SK-N-SH (cell line): ENCODE data around the gene RASL10A. TPM values are rescaled to one million over a fixed set of nuclear protein-coding genes. Genes with fewer than 3 reads are reported as not detected.

ENCODE experiments used
- CTCF ChIA-PET: fragments of 300-600, 350-600 bp; formaldehyde crosslinking; extraction: SDS; loops from one replicate; lab custom pipeline; 2021; lab: Yijun Ruan, JAX
- POLR2A ChIA-PET: fragments of 350-600 bp; sonication (Branson Sonifier 250); formaldehyde crosslinking; extraction: SDS; loops from one replicate; lab custom pipeline; 2020; ENCODE audit warnings: antibody characterized with exemption, inconsistent platforms; lab: Yijun Ruan, JAX
- DNase-seq: peaks from one replicate; pipeline ENCODE4 v3.0.0; 2012
- H2AFZ ChIP-seq: fragments of 200-600 bp; sonication (generic); 2 replicates; pipeline ENCODE4 v1.8.1; 2016; ENCODE audit warnings: antibody characterized with exemption, mild to moderate bottlenecking, low read depth
- H3F3A ChIP-seq: fragments of 200-600 bp; sonication (generic); replicated peaks from 2 replicates; pipeline ENCODE3; 2016; ENCODE audit warnings: antibody characterized with exemption, mild to moderate bottlenecking; ENCODE audit not compliant: insufficient read depth
- H3K27ac ChIP-seq, 2 experiments: fragments of 200-500 bp in 1 of 2; fragments of 200-600 bp in 1 of 2; sonication (Bioruptor generic) in 1 of 2; sonication (generic), shearing (Covaris generic) in 1 of 2; 2 replicates each; pipeline versions ENCODE4 v1.5.1 to v1.6.1; 2014 to 2016; ENCODE audit warnings: low read depth in 2 of 2, inconsistent platforms in 1 of 2, low read length in 1 of 2, mild to moderate bottlenecking in 1 of 2, mixed read lengths in 1 of 2
- H3K27me3 ChIP-seq: fragments of 200-600 bp; sonication (generic), shearing (Covaris generic); 2 replicates; pipeline ENCODE4 v1.6.1; 2016; ENCODE audit warnings: mixed run types; ENCODE audit not compliant: insufficient read depth
- H3K36me3 ChIP-seq, 2 experiments: fragments of 200-500 bp in 1 of 2; fragments of 200-600 bp in 1 of 2; sonication (Bioruptor generic) in 1 of 2; sonication (generic) in 1 of 2; replicated peaks in 1 of 2; 2 replicates each; pipeline versions ENCODE3 to v1.5.1; 2014 to 2016; ENCODE audit warnings: low read length in 1 of 2, mild to moderate bottlenecking in 1 of 2; ENCODE audit not compliant: insufficient read depth in 2 of 2, control insufficient read depth in 1 of 2
- H3K4me1 ChIP-seq, 2 experiments: fragments of 200-500 bp in 1 of 2; fragments of 200-600 bp in 1 of 2; sonication (Bioruptor generic) in 1 of 2; sonication (generic), shearing (Covaris generic) in 1 of 2; 2 replicates each; pipeline versions ENCODE4 v1.5.1 to v1.6.1; 2014 to 2016; ENCODE audit warnings: low read depth in 1 of 2, low read length in 1 of 2, mixed run types in 1 of 2; ENCODE audit not compliant: insufficient read depth in 2 of 2, control insufficient read depth in 1 of 2
- H3K4me2 ChIP-seq: fragments of 200-600 bp; sonication (generic), shearing (Covaris generic); 2 replicates; pipeline ENCODE4 v1.6.1; 2017; ENCODE audit warnings: mixed run types
- H3K4me3 ChIP-seq, 2 experiments: fragments of 200-500 bp in 1 of 2; fragments of 200-600 bp in 1 of 2; sonication (Bioruptor generic) in 1 of 2; sonication (generic), shearing (Covaris generic) in 1 of 2; 2 replicates each; pipeline versions ENCODE4 v1.5.1 to v1.8.1; 2014 to 2016; ENCODE audit warnings: low read depth in 2 of 2, inconsistent platforms in 1 of 2, low read length in 1 of 2, mild to moderate bottlenecking in 1 of 2, mixed read lengths in 1 of 2, moderate library complexity in 1 of 2
- H3K79me2 ChIP-seq: fragments of 200-600 bp; sonication (generic); 2 replicates; pipeline ENCODE4 v1.8.1; 2017; ENCODE audit warnings: mild to moderate bottlenecking; ENCODE audit not compliant: insufficient read depth
- H3K9ac ChIP-seq: fragments of 200-600 bp; sonication (generic); 2 replicates; pipeline ENCODE4 v1.6.1; 2017; ENCODE audit warnings: mixed run types
- H3K9me2 ChIP-seq: fragments of 200-600 bp; sonication (generic); 2 replicates; pipeline ENCODE4 v1.6.1; 2017; ENCODE audit warnings: mixed run types
- H3K9me3 ChIP-seq: fragments of 200-600 bp; sonication (generic); 2 replicates; pipeline ENCODE4 v1.6.1; 2017; ENCODE audit warnings: mixed run types, mild to moderate bottlenecking, moderate library complexity
- H4K20me1 ChIP-seq: fragments of 200-600 bp; sonication (generic); 2 replicates; pipeline ENCODE4 v1.6.1; 2017; ENCODE audit warnings: mild to moderate bottlenecking, mixed run types; ENCODE audit not compliant: insufficient read depth
- ELF1 ChIP-seq: IDR thresholded peaks from 2 replicates; pipeline ENCODE4 v1.4.0; 2012
- EP300 ChIP-seq, 2 experiments: IDR thresholded peaks; 2 replicates each; pipeline versions ENCODE4 v1.4.0 to v1.6.1; 2012; ENCODE audit warnings: borderline replicate concordance in 1 of 2, low read depth in 1 of 2, low read length in 1 of 2
- EZH2phosphoT487 ChIP-seq: fragments of 200-600 bp; sonication (generic); IDR thresholded peaks from 2 replicates; pipeline ENCODE4 v1.6.1; 2017; ENCODE audit warnings: low read depth, mixed run types, mild to moderate bottlenecking, antibody characterized with exemption, moderate library complexity, borderline replicate concordance
- FOSL2 ChIP-seq: IDR thresholded peaks from 2 replicates; pipeline ENCODE4 v1.4.0; 2012; ENCODE audit warnings: low read depth, mild to moderate bottlenecking, moderate library complexity, borderline replicate concordance
- GABPA ChIP-seq: IDR thresholded peaks from 2 replicates; pipeline ENCODE4 v1.4.0; 2012; ENCODE audit warnings: low read depth, mild to moderate bottlenecking
- GATA2 ChIP-seq: sonication (generic); formaldehyde crosslinking; IDR thresholded peaks from 2 replicates; pipeline ENCODE4 v1.5.0; 2020; ENCODE audit warnings: mild to moderate bottlenecking, missing genetic modification reagents
- MEF2A ChIP-seq: IDR thresholded peaks from 2 replicates; pipeline ENCODE4 v1.4.0; 2012; ENCODE audit warnings: low read depth, borderline replicate concordance
- MXI1 ChIP-seq: IDR thresholded peaks from 2 replicates; pipeline ENCODE4 v1.6.1; 2012; ENCODE audit warnings: mild to moderate bottlenecking, low read depth, low read length, improper control_type of control experiment
- NFIC ChIP-seq: IDR thresholded peaks from 2 replicates; pipeline ENCODE4 v1.4.0; 2012; ENCODE audit warnings: borderline replicate concordance
- REST ChIP-seq: IDR thresholded peaks from 2 replicates; pipeline ENCODE4 v1.6.1; 2012; ENCODE audit warnings: mild to moderate bottlenecking, low read depth, low read length, moderate library complexity
- RXRA ChIP-seq: IDR thresholded peaks from 2 replicates; pipeline ENCODE4 v1.4.0; 2012; ENCODE audit warnings: low read depth, mild to moderate bottlenecking, borderline replicate concordance
- SIN3A ChIP-seq: IDR thresholded peaks from 2 replicates; pipeline ENCODE4 v1.6.1; 2012; ENCODE audit warnings: low read depth, mild to moderate bottlenecking, low read length, moderate library complexity, borderline replicate concordance
- SMC3 ChIP-seq: IDR thresholded peaks from 2 replicates; pipeline ENCODE4 v1.6.1; 2012; ENCODE audit warnings: low read depth, low read length, improper control_type of control experiment
- TCF12 ChIP-seq: IDR thresholded peaks from 2 replicates; pipeline ENCODE4 v1.4.0; 2012
- TEAD4 ChIP-seq: IDR thresholded peaks from 2 replicates; pipeline ENCODE4 v1.4.0; 2012; ENCODE audit warnings: mild to moderate bottlenecking, borderline replicate concordance; ENCODE audit not compliant: insufficient read depth
- YY1 ChIP-seq: IDR thresholded peaks from 2 replicates; pipeline ENCODE4 v1.4.0; 2012; ENCODE audit warnings: low read depth, mild to moderate bottlenecking
- WGBS: methylation state at CpG from one replicate; pipeline ENCODE4 v1.1.6; 2017; ENCODE audit warnings: low lambda C conversion rate; 5-methylcytosine and 5-hydroxymethylcytosine counted together
- polyA plus RNA-seq, 3 experiments: library from polyadenylated mRNA; depleted of rRNA; stranded (reverse); fragments of >200 nt; gene quantifications; 2 replicates each; pipeline ENCODE4 v1.2.3, GENCODE V29; 2012
- TF ChIP-seq, protein P1 (sequence below): IDR thresholded peaks from 2 replicates; pipeline ENCODE4 v1.4.0; 2012; ENCODE audit warnings: low read depth, borderline replicate concordance
- TF ChIP-seq, protein P2 (sequence below): fragments of 150-350 bp; IDR thresholded peaks from 2 replicates; pipeline ENCODE4 v1.6.1; 2017; ENCODE audit warnings: antibody characterized with exemption, low read length, low read depth, borderline replicate concordance
- TF ChIP-seq, protein P3 (sequence below): IDR thresholded peaks from 2 replicates; pipeline ENCODE4; 2012
- TF ChIP-seq, protein P4 (sequence below): fragments of 150-350 bp; IDR thresholded peaks from 2 replicates; pipeline ENCODE4 v1.6.1; 2016; ENCODE audit warnings: mild to moderate bottlenecking, low read depth, low read length

RASL10A gene
- polyA plus RNA-seq, 1 of the 3 experiments (the other 2 are of a cell fraction), result 0.36 TPM

GRCh38 chr22:29299136-29299900 lies 16.2 kb downstream of the RASL10A start (continued):
- no peak for TF ChIP-seq REST
- TF ChIP-seq MXI1, result no peak
- TF ChIP-seq TCF12, result no peak
- TF ChIP-seq MEF2A, result no peak
- TF ChIP-seq GATA2 (CRISPR knock-in tag), result no peak
- TF ChIP-seq SMC3, result no peak
- TF ChIP-seq, protein P1, sequence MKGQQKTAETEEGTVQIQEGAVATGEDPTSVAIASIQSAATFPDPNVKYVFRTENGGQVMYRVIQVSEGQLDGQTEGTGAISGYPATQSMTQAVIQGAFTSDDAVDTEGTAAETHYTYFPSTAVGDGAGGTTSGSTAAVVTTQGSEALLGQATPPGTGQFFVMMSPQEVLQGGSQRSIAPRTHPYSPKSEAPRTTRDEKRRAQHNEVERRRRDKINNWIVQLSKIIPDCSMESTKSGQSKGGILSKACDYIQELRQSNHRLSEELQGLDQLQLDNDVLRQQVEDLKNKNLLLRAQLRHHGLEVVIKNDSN, result no peak
- TF ChIP-seq FOSL2, result no peak

- TF ChIP-seq FOSL2 (no peak), GABPA (no peak), YY1 (no peak), TEAD4 (no peak), TCF12 (no peak), RXRA (no peak), SIN3A (no peak), NFIC (no peak), GATA2 (CRISPR knock-in tag) (no peak), ELF1 (no peak), EP300 (IDR thresholded peaks at IDR 0.05; ENCODE audit: borderline replicate concordance in 1 of 2, low read depth in 1 of 2, low read length in 1 of 2) (no peak), SMC3 (no peak), EZH2phosphoT487 (no peak)
- TF ChIP-seq, protein P2, sequence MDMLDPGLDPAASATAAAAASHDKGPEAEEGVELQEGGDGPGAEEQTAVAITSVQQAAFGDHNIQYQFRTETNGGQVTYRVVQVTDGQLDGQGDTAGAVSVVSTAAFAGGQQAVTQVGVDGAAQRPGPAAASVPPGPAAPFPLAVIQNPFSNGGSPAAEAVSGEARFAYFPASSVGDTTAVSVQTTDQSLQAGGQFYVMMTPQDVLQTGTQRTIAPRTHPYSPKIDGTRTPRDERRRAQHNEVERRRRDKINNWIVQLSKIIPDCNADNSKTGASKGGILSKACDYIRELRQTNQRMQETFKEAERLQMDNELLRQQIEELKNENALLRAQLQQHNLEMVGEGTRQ, result no peak
- TF ChIP-seq, protein P3, sequence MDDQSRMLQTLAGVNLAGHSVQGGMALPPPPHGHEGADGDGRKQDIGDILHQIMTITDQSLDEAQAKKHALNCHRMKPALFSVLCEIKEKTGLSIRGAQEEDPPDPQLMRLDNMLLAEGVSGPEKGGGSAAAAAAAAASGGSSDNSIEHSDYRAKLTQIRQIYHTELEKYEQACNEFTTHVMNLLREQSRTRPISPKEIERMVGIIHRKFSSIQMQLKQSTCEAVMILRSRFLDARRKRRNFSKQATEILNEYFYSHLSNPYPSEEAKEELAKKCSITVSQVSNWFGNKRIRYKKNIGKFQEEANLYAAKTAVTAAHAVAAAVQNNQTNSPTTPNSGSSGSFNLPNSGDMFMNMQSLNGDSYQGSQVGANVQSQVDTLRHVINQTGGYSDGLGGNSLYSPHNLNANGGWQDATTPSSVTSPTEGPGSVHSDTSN, result no peak
- TF ChIP-seq, protein P4, sequence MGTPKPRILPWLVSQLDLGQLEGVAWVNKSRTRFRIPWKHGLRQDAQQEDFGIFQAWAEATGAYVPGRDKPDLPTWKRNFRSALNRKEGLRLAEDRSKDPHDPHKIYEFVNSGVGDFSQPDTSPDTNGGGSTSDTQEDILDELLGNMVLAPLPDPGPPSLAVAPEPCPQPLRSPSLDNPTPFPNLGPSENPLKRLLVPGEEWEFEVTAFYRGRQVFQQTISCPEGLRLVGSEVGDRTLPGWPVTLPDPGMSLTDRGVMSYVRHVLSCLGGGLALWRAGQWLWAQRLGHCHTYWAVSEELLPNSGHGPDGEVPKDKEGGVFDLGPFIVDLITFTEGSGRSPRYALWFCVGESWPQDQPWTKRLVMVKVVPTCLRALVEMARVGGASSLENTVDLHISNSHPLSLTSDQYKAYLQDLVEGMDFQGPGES, result no peak
- H3K4me1 ChIP-seq, result peaks cover 0 to 16% of the 10 kb centered on the region in 2 experiments; a peak in 1 of 4 replicates
- ChIA-PET POLR2A (no interaction called here), CTCF (interaction anchor here (1.0 to 2.2 kb wide), 3 partner anchors 8 to 60 kb away, joined by 5 to 7 read pairs (median 6); partner anchors contain the start of gene GAS2L1)
- no peaks in the 10 kb centered on the region for H3K9me3 ChIP-seq
- no peak overlapping the region for H3K4me3 ChIP-seq
- no peak overlapping the region for H3K27ac ChIP-seq
- H3K27me3 ChIP-seq, result no peaks in the 10 kb centered on the region
- H3K36me3 ChIP-seq, result peaks cover 50 to 60% of the 10 kb centered on the region in 2 experiments
- no peak for DNase-seq
- H3K9ac ChIP-seq, result no peak overlapping the region
- H3F3A ChIP-seq, result peaks cover 56% of the 10 kb centered on the region
- H3K4me2 ChIP-seq, result no peak overlapping the region
- H4K20me1 ChIP-seq, result peaks cover 25% of the 10 kb centered on the region; the same call in 1 of the 2 replicates
- H3K79me2 ChIP-seq, result peaks cover 13% of the 10 kb centered on the region; the same call in 1 of the 2 replicates
- WGBS, result 91% methylated on average over 8 of the region's 8 CpGs
- no peaks in the 10 kb centered on the region for H3K9me2 ChIP-seq
- no peak overlapping the region for H2AFZ ChIP-seq
Measured at GRCh38 chr22:29298641-29299040, 16.9 kb downstream of the RASL10A start.
